Measurements from ENCODE around the gene MED13L. TPM values are rescaled to one million over a fixed set of nuclear protein-coding genes. Genes with fewer than 3 reads are reported as not detected.

MED13L gene
- total and polyA plus RNA-seq, 12 donors = 8.8 to 106 (median 73.8) TPM

DNA sequence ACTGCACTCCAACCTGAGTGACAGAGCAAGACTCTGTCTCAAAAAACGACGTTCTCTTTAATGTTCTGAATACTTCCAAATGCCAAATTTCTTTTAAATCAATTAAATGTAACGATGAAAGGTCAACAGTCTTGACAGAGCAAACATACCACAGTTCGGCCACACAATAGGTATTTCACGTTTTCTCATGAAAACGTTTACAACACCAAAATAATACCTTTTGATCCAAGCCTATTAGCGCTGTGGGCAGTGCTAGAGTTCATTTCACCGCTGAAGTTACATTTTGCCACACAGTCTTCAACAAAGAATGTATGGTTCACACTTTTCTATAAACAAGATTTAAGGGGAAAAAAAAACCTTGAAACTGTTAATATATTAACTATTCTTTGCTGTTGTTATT is 122.1 kb downstream of the MED13L start:
- WGBS, 4 donors = 83 to 94% (median 91%) methylated on average over 8 of the region's 8 CpGs
- no peak for DNase-seq
- Histone ChIP-seq H3K9me3 (replicated peaks in 1 of 3) (no peaks in the 10 kb centered on the region), H3K4me3 (no peak overlapping the region), H3K36me3 (replicated peaks in 1 of 2) (no peaks in the 10 kb centered on the region), H3K27me3 (no peaks in the 10 kb centered on the region), H3K4me1 (replicated peaks in 1 of 2) (peaks cover under 1 to 55% of the 10 kb centered on the region in 2 donors), H3K27ac (no peak overlapping the region)
- TF ChIP-seq, protein P1, sequence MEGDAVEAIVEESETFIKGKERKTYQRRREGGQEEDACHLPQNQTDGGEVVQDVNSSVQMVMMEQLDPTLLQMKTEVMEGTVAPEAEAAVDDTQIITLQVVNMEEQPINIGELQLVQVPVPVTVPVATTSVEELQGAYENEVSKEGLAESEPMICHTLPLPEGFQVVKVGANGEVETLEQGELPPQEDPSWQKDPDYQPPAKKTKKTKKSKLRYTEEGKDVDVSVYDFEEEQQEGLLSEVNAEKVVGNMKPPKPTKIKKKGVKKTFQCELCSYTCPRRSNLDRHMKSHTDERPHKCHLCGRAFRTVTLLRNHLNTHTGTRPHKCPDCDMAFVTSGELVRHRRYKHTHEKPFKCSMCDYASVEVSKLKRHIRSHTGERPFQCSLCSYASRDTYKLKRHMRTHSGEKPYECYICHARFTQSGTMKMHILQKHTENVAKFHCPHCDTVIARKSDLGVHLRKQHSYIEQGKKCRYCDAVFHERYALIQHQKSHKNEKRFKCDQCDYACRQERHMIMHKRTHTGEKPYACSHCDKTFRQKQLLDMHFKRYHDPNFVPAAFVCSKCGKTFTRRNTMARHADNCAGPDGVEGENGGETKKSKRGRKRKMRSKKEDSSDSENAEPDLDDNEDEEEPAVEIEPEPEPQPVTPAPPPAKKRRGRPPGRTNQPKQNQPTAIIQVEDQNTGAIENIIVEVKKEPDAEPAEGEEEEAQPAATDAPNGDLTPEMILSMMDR (IDR thresholded peaks at IDR 0.05) = no peak
- no peak for TF ChIP-seq POLR2A (IDR thresholded peaks at IDR 0.05)
- intact Hi-C loops (cut with DNase I) = loop anchor here in 1 of 2 donors (10.0 kb wide), 1 partner anchor 59 kb away; no protein-coding TSS in a partner anchor

DNA sequence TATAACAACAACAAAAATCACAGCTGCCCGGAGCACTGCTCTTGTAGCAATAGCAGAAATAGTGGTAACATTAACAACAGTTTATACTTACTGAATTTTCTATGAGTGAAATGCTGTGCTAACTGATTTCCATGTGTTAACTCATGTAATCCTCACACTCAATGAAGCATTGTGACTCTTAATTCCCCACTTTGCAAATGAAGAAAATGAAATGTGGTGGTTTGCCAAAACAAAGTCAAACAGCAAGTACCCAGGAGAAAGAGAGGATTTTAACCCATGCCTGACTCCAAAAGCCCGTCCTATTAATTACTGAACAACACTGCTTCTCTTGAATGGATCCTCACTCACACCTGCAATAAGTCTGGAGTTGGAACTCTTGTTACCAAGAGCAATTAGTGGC is 123.5 kb downstream of the MED13L start:
- no peaks in the 10 kb centered on the region for H3K36me3 ChIP-seq (replicated peaks in 1 of 2)
- TF ChIP-seq, protein P1 (IDR thresholded peaks at IDR 0.05) = no peak
- no peak for TF ChIP-seq POLR2A (IDR thresholded peaks at IDR 0.05)
- intact Hi-C loops (cut with DNase I) = loop anchor here in 1 of 2 donors (10.0 kb wide), 1 partner anchor 61 kb away; no protein-coding TSS in a partner anchor
- 89 to 92% (median 91%) methylated on average over 2 of the region's 2 CpGs for WGBS, 4 donors
- no peak overlapping the region for H3K4me3 ChIP-seq
- H3K9me3 ChIP-seq (replicated peaks in 1 of 3) = no peaks in the 10 kb centered on the region
- peaks cover 10 to 55% of the 10 kb centered on the region in 2 donors for H3K4me1 ChIP-seq (replicated peaks in 1 of 2)
- no peak for DNase-seq
- no peak overlapping the region for H3K27ac ChIP-seq
- H3K27me3 ChIP-seq = no peaks in the 10 kb centered on the region

DNA sequence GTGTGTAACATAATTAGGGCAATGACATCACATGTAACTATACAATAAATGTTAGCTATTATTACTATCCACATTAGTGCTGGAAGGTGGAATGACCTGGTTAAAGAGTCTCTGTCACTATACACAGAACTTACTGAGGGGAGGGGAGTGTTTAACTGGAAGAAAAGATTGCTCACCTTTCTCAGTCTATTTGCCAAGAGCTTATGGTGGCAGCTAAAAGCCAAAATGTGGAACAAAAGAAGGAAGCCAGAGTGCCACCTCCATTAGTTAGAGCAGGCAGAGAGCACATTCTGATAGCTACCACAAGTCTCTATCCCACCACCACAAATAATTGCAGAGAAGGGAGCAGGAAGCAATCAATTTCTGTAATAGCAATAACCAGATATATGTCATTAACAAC is 124.4 kb downstream of the MED13L start:
- DNase-seq = no peak

DNA sequence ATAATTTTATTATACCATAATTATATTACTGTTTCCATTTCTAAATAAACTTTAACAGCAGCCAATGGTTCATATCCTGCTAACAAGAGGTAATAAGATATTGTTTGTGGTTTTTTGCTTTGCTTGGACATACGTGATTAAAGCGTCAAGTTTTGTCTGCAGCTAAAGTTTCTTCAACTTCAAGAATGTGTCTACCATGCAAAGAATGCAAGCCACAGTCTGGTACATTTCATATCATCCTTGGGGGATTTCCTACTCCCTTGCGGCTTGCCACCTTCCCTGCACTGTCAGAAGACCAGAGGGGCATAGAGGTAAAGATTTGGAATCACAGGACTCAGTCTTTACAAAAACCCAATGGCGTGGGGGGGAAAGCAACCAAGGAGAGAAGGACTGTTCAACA is 125.2 kb downstream of the MED13L start:
- Histone ChIP-seq H3K36me3 (replicated peaks in 1 of 2) (no peaks in the 10 kb centered on the region), H3K27ac (no peak overlapping the region), H3K9me3 (replicated peaks in 1 of 3) (no peaks in the 10 kb centered on the region), H3K4me3 (no peak overlapping the region), H3K4me1 (replicated peaks in 1 of 2) (peaks cover 10 to 43% of the 10 kb centered on the region in 2 donors), H3K27me3 (no peaks in the 10 kb centered on the region)
- intact Hi-C loops (cut with DNase I) = loop anchor here in 1 of 2 donors (10.0 kb wide), 1 partner anchor 63 kb away; no protein-coding TSS in a partner anchor
- TF ChIP-seq POLR2A (IDR thresholded peaks at IDR 0.05) = no peak
- TF ChIP-seq, protein P1 (IDR thresholded peaks at IDR 0.05) = no peak
- 80 to 88% (median 82%) methylated on average over 4 of the region's 4 CpGs for WGBS, 4 donors
- no peak for DNase-seq

More for the DNA sequence above, 124.4 kb downstream of the MED13L start:
- Histone ChIP-seq H3K4me3 (no peak overlapping the region), H3K4me1 (replicated peaks in 1 of 2) (peaks cover 10 to 50% of the 10 kb centered on the region in 2 donors), H3K36me3 (replicated peaks in 1 of 2) (no peaks in the 10 kb centered on the region), H3K27me3 (no peaks in the 10 kb centered on the region), H3K9me3 (replicated peaks in 1 of 3) (no peaks in the 10 kb centered on the region), H3K27ac (no peak overlapping the region)
- TF ChIP-seq, protein P1 (IDR thresholded peaks at IDR 0.05) = no peak
- TF ChIP-seq POLR2A (IDR thresholded peaks at IDR 0.05) = no peak
- intact Hi-C loops (cut with DNase I) = loop anchor here in 1 of 2 donors (10.0 kb wide), 1 partner anchor 62 kb away; no protein-coding TSS in a partner anchor
